Tibial artery (tissue), 4 donors: ENCODE measurements around the gene MYCN.

Experiments used
- DNase-seq, 2 donors: peaks; one replicate each; pipeline ENCODE4 v3.0.0-alpha.2; 2019
- H3K27ac ChIP-seq, 2 donors: fragments of 200-600 bp; sonication (generic) in 1 of 2; 1 replicate in 1 of 2; 2 replicates in 1 of 2; pipeline ENCODE4 v1.5.1; 2018 to 2019; ENCODE audit warnings: mild to moderate bottlenecking in 1 of 2
- H3K27me3 ChIP-seq, 2 donors: fragments of 200-600 bp; sonication (generic) in 1 of 2; one replicate each; pipeline versions ENCODE4 v1.5.1 to v1.6.0; 2016 to 2019
- H3K36me3 ChIP-seq, 3 donors: fragments of 200-600 bp; sonication (generic) in 2 of 3; one replicate each; pipeline ENCODE4 v1.5.1; 2016 to 2019; ENCODE audit warnings: mild to moderate bottlenecking in 2 of 3
- H3K4me1 ChIP-seq, 4 donors: fragments of 200-600 bp; sonication (generic) in 2 of 4; 1 replicate in 3 of 4; 2 replicates in 1 of 4; pipeline ENCODE4 v1.5.1; 2016 to 2019
- H3K4me3 ChIP-seq, 2 donors: fragments of 200-600 bp; sonication (generic) in 1 of 2; 1 replicate in 1 of 2; 2 replicates in 1 of 2; pipeline ENCODE4 v1.5.1; 2018 to 2019; ENCODE audit warnings: mild to moderate bottlenecking in 2 of 2
- H3K9me3 ChIP-seq, 3 donors: fragments of 200-600 bp; sonication (generic) in 1 of 3; one replicate each; pipeline ENCODE4 v1.5.1; 2016 to 2019
- CTCF ChIP-seq, 2 experiments: fragments of 200-600 bp in 1 of 2; fragments of 450-650 bp in 1 of 2; IDR thresholded peaks; one replicate each; pipeline ENCODE4 v1.5.1; 2017 to 2019; ENCODE audit warnings: antibody characterized with exemption in 2 of 2, mild to moderate bottlenecking in 1 of 2, moderate library complexity in 1 of 2
- intact Hi-C: fragments of 100-400 bp; cut with DNase I; formaldehyde crosslinking; loops from one replicate; pipeline ENCODE4 v1.15.0; 2023; ENCODE audit warnings: low total_unique reads

Gene MYCN

GRCh38 chr2:15974565-15975260 lies 34.4 kb downstream of the MYCN start:
- Histone ChIP-seq H3K27ac (no peak overlapping the region), H3K36me3 (no peaks in the 10 kb centered on the region), H3K9me3 (no peaks in the 10 kb centered on the region), H3K4me1 (no peaks in the 10 kb centered on the region), H3K4me3 (no peak overlapping the region), H3K27me3 (peaks cover 0 to 9% of the 10 kb centered on the region in 2 donors)
- DNase-seq = no peak
- intact Hi-C loops = no loop called here
- no peak for TF ChIP-seq CTCF (IDR thresholded peaks at IDR 0.05)

- Histone ChIP-seq H3K36me3 (no peaks in the 10 kb centered on the region), H3K9me3 (no peaks in the 10 kb centered on the region), H3K4me3 (no peak overlapping the region), H3K27ac (no peak overlapping the region), H3K4me1 (no peaks in the 10 kb centered on the region), H3K27me3 (peaks cover 0 to 9% of the 10 kb centered on the region in 2 donors)
- no peak for DNase-seq
- intact Hi-C loops = no loop called here
- TF ChIP-seq CTCF (IDR thresholded peaks at IDR 0.05) = no peak
Measured at GRCh38 chr2:15975261-15975600, 34.9 kb downstream of the MYCN start.

- H3K36me3 ChIP-seq = no peaks in the 10 kb centered on the region
- no peaks in the 10 kb centered on the region for H3K4me1 ChIP-seq
- peaks cover 0 to 8% of the 10 kb centered on the region in 2 donors for H3K27me3 ChIP-seq
- H3K4me3 ChIP-seq = no peak overlapping the region
- H3K9me3 ChIP-seq = no peaks in the 10 kb centered on the region
- no peak for DNase-seq
- no peak overlapping the region for H3K27ac ChIP-seq
- intact Hi-C loops = loop anchor here (2.0 kb wide), 1 partner anchor 35 kb away; the partner anchor contains the start of gene MYCN
- TF ChIP-seq CTCF (IDR thresholded peaks at IDR 0.05) = no peak
Measured at GRCh38 chr2:15975676-15976075, 35.3 kb downstream of the MYCN start.

- intact Hi-C loops = loop anchor here (2.0 kb wide), 1 partner anchor 36 kb away; the partner anchor contains the start of gene MYCN
- Histone ChIP-seq H3K9me3 (no peaks in the 10 kb centered on the region), H3K36me3 (no peaks in the 10 kb centered on the region), H3K27me3 (peaks cover 0 to 3% of the 10 kb centered on the region in 2 donors), H3K4me3 (no peak overlapping the region), H3K27ac (no peak overlapping the region), H3K4me1 (no peaks in the 10 kb centered on the region)
- TF ChIP-seq CTCF (IDR thresholded peaks at IDR 0.05) = no peak
- DNase-seq = no peak
Measured at GRCh38 chr2:15976354-15976753, 36.0 kb downstream of the MYCN start.

GRCh38 chr2:15979051-15979758 lies 38.9 kb downstream of the MYCN start:
- H3K27ac ChIP-seq = no peak overlapping the region
- no peak overlapping the region for H3K4me3 ChIP-seq
- no peaks in the 10 kb centered on the region for H3K9me3 ChIP-seq
- no peak for DNase-seq
- peaks cover 0 to 5% of the 10 kb centered on the region in 2 donors for H3K27me3 ChIP-seq
- TF ChIP-seq CTCF (IDR thresholded peaks at IDR 0.05) = no peak
- intact Hi-C loops = no loop called here
- H3K4me1 ChIP-seq = no peaks in the 10 kb centered on the region
- no peaks in the 10 kb centered on the region for H3K36me3 ChIP-seq
